HG03521 (cell line): ENCODE measurements around the gene EEF1A2.

Source experiments
- ATAC-seq: cut with Tn5 transposase; IDR thresholded peaks from one replicate; pipeline ENCODE4 v1.9.1; 2021; ENCODE audit warnings: mild to moderate bottlenecking, moderate library complexity; ENCODE audit not compliant: unreplicated experiment

EEF1A2 gene

GRCh38 chr20:63471981-63472831 is 26.7 kb downstream of the EEF1A2 start, which contains the start of gene KCNQ2:
KCNQ2 (minus strand) TSS chr20:63472655; CDS start chr20:63472463, 192 bp downstream.
- ATAC-seq, result no peak

GRCh38 chr20:63471717-63471980 is 27.2 kb downstream of the EEF1A2 start:
- ATAC-seq, result no peak

- no peak for ATAC-seq
Measured at GRCh38 chr20:63471002-63471716, 27.7 kb downstream of the EEF1A2 start.

- ATAC-seq, result no peak
Measured at GRCh38 chr20:63470410-63470809, 28.5 kb downstream of the EEF1A2 start.

GRCh38 chr20:63469713-63470101 is 29.2 kb downstream of the EEF1A2 start:
- ATAC-seq, result no peak

- ATAC-seq, result no peak
Measured at GRCh38 chr20:63469019-63469712, 29.7 kb downstream of the EEF1A2 start.

GRCh38 chr20:63468421-63468820 is 30.5 kb downstream of the EEF1A2 start:
- ATAC-seq, result no peak

- no peak for ATAC-seq
Measured at GRCh38 chr20:63467294-63468083, 31.4 kb downstream of the EEF1A2 start.

GRCh38 chr20:63466861-63467260 is 32.0 kb downstream of the EEF1A2 start:
- ATAC-seq, result no peak

- no peak for ATAC-seq
Measured at GRCh38 chr20:63466250-63466825, 32.5 kb downstream of the EEF1A2 start.

GRCh38 chr20:63465380-63466249 is 33.3 kb downstream of the EEF1A2 start:
- ATAC-seq, result no peak

GRCh38 chr20:63464289-63464635 is 34.6 kb downstream of the EEF1A2 start:
- ATAC-seq, result no peak

- ATAC-seq, result no peak
Measured at GRCh38 chr20:63463400-63464288, 35.2 kb downstream of the EEF1A2 start.

GRCh38 chr20:63462244-63462643 is 36.6 kb downstream of the EEF1A2 start:
- no peak for ATAC-seq

GRCh38 chr20:63461104-63461763 is 37.6 kb downstream of the EEF1A2 start:
- ATAC-seq, result no peak

GRCh38 chr20:63459070-63459380 is 39.9 kb downstream of the EEF1A2 start:
- ATAC-seq, result no peak

- no peak for ATAC-seq
Measured at GRCh38 chr20:63458170-63459069, 40.5 kb downstream of the EEF1A2 start.
